B cell (primary cell): ENCODE measurements around the gene PCDHGC4. TPM values are rescaled to one million over a fixed set of nuclear protein-coding genes. Genes with fewer than 3 reads are reported as not detected.

Experiments used
- ATAC-seq: fragments of 200-7000 bp; cut with Tn5 transposase; one replicate; pipeline ENCODE4 v1.10.0; 2021; ENCODE audit warnings: low read depth, mild to moderate bottlenecking, moderate number of reproducible peaks, moderate library complexity
- CTCF ChIA-PET: fragments of 350-600 bp; sonication (Branson Sonifier 250); formaldehyde crosslinking; loops from one replicate; lab custom pipeline; 2021; ENCODE audit warnings: antibody characterized with exemption, inconsistent platforms; lab: Charles Lee
- POLR2A ChIA-PET: fragments of 350-600 bp; sonication (Branson Sonifier 250); formaldehyde crosslinking; loops from one replicate; lab custom pipeline; 2021; ENCODE audit warnings: antibody characterized with exemption; lab: Charles Lee
- DNase-seq: peaks from one replicate; pipeline ENCODE4 v3.0.0; 2013
- H2AFZ ChIP-seq: 2 replicates; pipeline ENCODE4 v1.6.1; 2012; ENCODE audit warnings: mild to moderate bottlenecking, low read depth, low read length; ENCODE audit not compliant: insufficient read depth, poor library complexity, severe bottlenecking
- H3K27ac ChIP-seq, 2 donors: 1 replicate in 1 of 2; 2 replicates in 1 of 2; pipeline ENCODE4 v1.5.1; 2012 to 2013; ENCODE audit warnings: low read length in 2 of 2, mild to moderate bottlenecking in 2 of 2, moderate library complexity in 1 of 2
- H3K27me3 ChIP-seq, 4 experiments: fragments of 200-600 bp in 1 of 4; sonication (generic) in 1 of 4; replicated peaks in 1 of 4; 1 replicate in 2 of 4; 2 replicates in 2 of 4; pipeline versions ENCODE4 v1.6.1 to v1.7.0; 2013 to 2016; ENCODE audit warnings: low read length in 3 of 4, mild to moderate bottlenecking in 2 of 4, mixed read lengths in 1 of 4, moderate library complexity in 1 of 4; ENCODE audit not compliant: insufficient read depth in 4 of 4, control insufficient read depth in 3 of 4; ENCODE audit errors: control extremely low read depth in 1 of 4
- H3K36me3 ChIP-seq, 2 experiments: replicated peaks in 1 of 2; 1 replicate in 1 of 2; 2 replicates in 1 of 2; pipeline versions ENCODE4 v1.6.1 to v1.7.1; 2013; ENCODE audit warnings: low read length in 1 of 2; ENCODE audit not compliant: insufficient read depth in 2 of 2, control insufficient read depth in 1 of 2; ENCODE audit errors: control extremely low read depth in 1 of 2, extremely low read depth in 1 of 2
- H3K4me1 ChIP-seq, 2 donors: fragments of 200-600 bp in 1 of 2; sonication (generic) in 1 of 2; 1 replicate in 1 of 2; 2 replicates in 1 of 2; pipeline versions ENCODE4 v1.5.1 to v1.6.1; 2013 to 2017; ENCODE audit warnings: low read length in 2 of 2; ENCODE audit not compliant: control insufficient read depth in 2 of 2, insufficient read depth in 2 of 2
- H3K4me2 ChIP-seq: replicated peaks from 2 replicates; pipeline ENCODE3; 2012; ENCODE audit warnings: mild to moderate bottlenecking, low read depth, low read length; ENCODE audit not compliant: poor library complexity, severe bottlenecking
- H3K4me3 ChIP-seq, 5 experiments: fragments of 200-600 bp in 1 of 5; sonication (generic) in 1 of 5; 1 replicate in 3 of 5; 2 replicates in 2 of 5; pipeline versions ENCODE4 v1.5.1 to v1.7.0; 2011 to 2016; ENCODE audit warnings: low read length in 4 of 5, mild to moderate bottlenecking in 4 of 5, low read depth in 2 of 5, control low read depth in 1 of 5, moderate library complexity in 1 of 5; ENCODE audit not compliant: insufficient read depth in 1 of 5; ENCODE audit errors: control extremely low read depth in 1 of 5, extremely low read depth in 1 of 5
- H3K79me2 ChIP-seq: fragments of 200-600 bp; sonication (generic); one replicate; pipeline ENCODE4 v1.6.0; 2016; ENCODE audit warnings: low read length; ENCODE audit not compliant: control insufficient read depth, insufficient read depth
- H3K9ac ChIP-seq: fragments of 200-600 bp; sonication (generic); 2 replicates; pipeline ENCODE4 v1.6.1; 2017; ENCODE audit warnings: mild to moderate bottlenecking, low read length, moderate library complexity
- H3K9me3 ChIP-seq, 3 donors: one replicate each; pipeline versions ENCODE4 v1.6.1 to v1.7.1; 2013; ENCODE audit warnings: low read length in 2 of 3; ENCODE audit not compliant: control insufficient read depth in 2 of 3, insufficient read depth in 1 of 3; ENCODE audit errors: control extremely low read depth in 1 of 3
- H4K20me1 ChIP-seq: 2 replicates; pipeline ENCODE4 v1.6.0; 2012; ENCODE audit warnings: mild to moderate bottlenecking, low read length; ENCODE audit not compliant: insufficient read depth, control insufficient read depth, poor library complexity, severe bottlenecking
- H3K27ac Mint-ChIP-seq: one replicate; pipeline ENCODE4 v1.8.0; 2021; ENCODE audit warnings: mixed read lengths
- H3K27me3 Mint-ChIP-seq: one replicate; pipeline ENCODE4 v1.8.0; 2021; ENCODE audit warnings: mixed read lengths
- H3K4me1 Mint-ChIP-seq: one replicate; pipeline ENCODE4 v1.8.0; 2021; ENCODE audit warnings: mixed read lengths
- H3K4me3 Mint-ChIP-seq: one replicate; pipeline ENCODE4 v1.8.0; 2021; ENCODE audit warnings: mixed read lengths
- H3K9me3 Mint-ChIP-seq: one replicate; pipeline ENCODE4 v1.8.0; 2022; ENCODE audit warnings: mixed read lengths; ENCODE audit not compliant: insufficient read depth
- EZH2 ChIP-seq: IDR thresholded peaks from 2 replicates; pipeline ENCODE4 v1.6.1; 2012; ENCODE audit warnings: borderline replicate concordance, low read depth, mild to moderate bottlenecking, moderate library complexity, low read length; ENCODE audit not compliant: insufficient read depth, poor library complexity, severe bottlenecking
- WGBS: methylation state at CpG from one replicate; pipeline ENCODE4 v1.1.5; 2013; ENCODE audit warnings: missing lambda C conversion rate; ENCODE audit not compliant: insufficient coverage; 5-methylcytosine and 5-hydroxymethylcytosine counted together
- intact Hi-C: fragments of 100-400 bp; cut with micrococcal nuclease; formaldehyde crosslinking; loops from one replicate; pipeline ENCODE4 v1.10.0; 2022
- polyA plus RNA-seq: library from polyadenylated mRNA; depleted of rRNA; stranded (reverse); fragments of >200 nt; gene quantifications from 2 replicates; pipeline ENCODE4 v1.2.3, GENCODE V29; 2012
- total RNA-seq, 2 donors: library from RNA; stranded (reverse); fragments of 120-200 nt in 1 of 2; gene quantifications; 1 replicate in 1 of 2; 2 replicates in 1 of 2; pipeline versions ENCODE4 v1.2.3 to v1.2.4, GENCODE V29; 2013 to 2022
- TF ChIP-seq, protein P1 (sequence below): fragments of 200-600 bp; IDR thresholded peaks from one replicate; pipeline ENCODE4 v1.8.0; 2022; ENCODE audit warnings: antibody characterized with exemption, mild to moderate bottlenecking

The PCDHGC4 gene
- total and polyA plus RNA-seq, 2 donors (not counting 1 experiment from before 2014, with no cell fraction given) = 0.09 to 0.42 TPM

DNA sequence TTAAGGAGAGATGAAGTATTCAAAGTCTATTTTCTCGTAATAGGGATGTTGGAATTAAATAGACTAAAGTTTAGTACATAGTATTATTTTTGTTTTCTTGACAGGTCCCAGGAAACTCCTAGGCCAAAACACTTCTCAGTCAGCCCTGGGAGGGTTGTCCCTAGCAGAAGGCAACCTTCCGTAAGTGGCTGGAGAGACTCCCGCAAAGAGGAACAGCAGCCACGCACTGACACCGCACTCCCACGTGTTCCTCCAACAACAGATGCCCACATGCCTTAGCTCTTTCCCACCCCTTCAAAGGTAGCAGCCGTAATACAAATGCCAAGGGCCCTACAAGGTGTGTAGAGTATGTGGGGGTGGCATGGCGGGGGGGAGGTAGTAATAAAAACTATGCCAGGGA, 32.5 kb downstream of the PCDHGC4 start:
- H3K4me1 ChIP-seq = peaks cover 22 to 43% of the 10 kb centered on the region in 2 donors
- ATAC-seq = no peak
- no peak overlapping the region for H3K27ac ChIP-seq
- no peaks in the 10 kb centered on the region for H3K27me3 ChIP-seq
- H3K79me2 ChIP-seq = no peaks in the 10 kb centered on the region
- peaks cover 0 to 4% (median 0%) of the 10 kb centered on the region in 3 donors for H3K9me3 ChIP-seq
- H3K4me3 ChIP-seq = no peak overlapping the region
- ChIA-PET POLR2A (no interaction called here), CTCF (interaction anchor here (12.8 kb wide), 1 partner anchor 7 kb away, joined by 176 read pairs; no protein-coding TSS in a partner anchor)
- no peak overlapping the region for H2AFZ ChIP-seq
- no peak for TF ChIP-seq EZH2
- TF ChIP-seq, protein P1, sequence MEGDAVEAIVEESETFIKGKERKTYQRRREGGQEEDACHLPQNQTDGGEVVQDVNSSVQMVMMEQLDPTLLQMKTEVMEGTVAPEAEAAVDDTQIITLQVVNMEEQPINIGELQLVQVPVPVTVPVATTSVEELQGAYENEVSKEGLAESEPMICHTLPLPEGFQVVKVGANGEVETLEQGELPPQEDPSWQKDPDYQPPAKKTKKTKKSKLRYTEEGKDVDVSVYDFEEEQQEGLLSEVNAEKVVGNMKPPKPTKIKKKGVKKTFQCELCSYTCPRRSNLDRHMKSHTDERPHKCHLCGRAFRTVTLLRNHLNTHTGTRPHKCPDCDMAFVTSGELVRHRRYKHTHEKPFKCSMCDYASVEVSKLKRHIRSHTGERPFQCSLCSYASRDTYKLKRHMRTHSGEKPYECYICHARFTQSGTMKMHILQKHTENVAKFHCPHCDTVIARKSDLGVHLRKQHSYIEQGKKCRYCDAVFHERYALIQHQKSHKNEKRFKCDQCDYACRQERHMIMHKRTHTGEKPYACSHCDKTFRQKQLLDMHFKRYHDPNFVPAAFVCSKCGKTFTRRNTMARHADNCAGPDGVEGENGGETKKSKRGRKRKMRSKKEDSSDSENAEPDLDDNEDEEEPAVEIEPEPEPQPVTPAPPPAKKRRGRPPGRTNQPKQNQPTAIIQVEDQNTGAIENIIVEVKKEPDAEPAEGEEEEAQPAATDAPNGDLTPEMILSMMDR = no peak
- no peak overlapping the region for H3K4me2 ChIP-seq
- H3K4me1 Mint-ChIP-seq = peaks cover 39% of the 10 kb centered on the region
- DNase-seq = no peak
- intact Hi-C loops = no loop called here
- H4K20me1 ChIP-seq = peaks cover 10% of the 10 kb centered on the region
- H3K4me3 Mint-ChIP-seq = no peak overlapping the region
- 100% methylated on average over 1 of the region's 8 CpGs for WGBS
- H3K27ac Mint-ChIP-seq = no peak overlapping the region
- no peaks in the 10 kb centered on the region for H3K27me3 Mint-ChIP-seq
- peaks cover 2 to 74% of the 10 kb centered on the region in 2 experiments for H3K36me3 ChIP-seq
- no peaks in the 10 kb centered on the region for H3K9me3 Mint-ChIP-seq
- H3K9ac ChIP-seq = no peak overlapping the region

DNA sequence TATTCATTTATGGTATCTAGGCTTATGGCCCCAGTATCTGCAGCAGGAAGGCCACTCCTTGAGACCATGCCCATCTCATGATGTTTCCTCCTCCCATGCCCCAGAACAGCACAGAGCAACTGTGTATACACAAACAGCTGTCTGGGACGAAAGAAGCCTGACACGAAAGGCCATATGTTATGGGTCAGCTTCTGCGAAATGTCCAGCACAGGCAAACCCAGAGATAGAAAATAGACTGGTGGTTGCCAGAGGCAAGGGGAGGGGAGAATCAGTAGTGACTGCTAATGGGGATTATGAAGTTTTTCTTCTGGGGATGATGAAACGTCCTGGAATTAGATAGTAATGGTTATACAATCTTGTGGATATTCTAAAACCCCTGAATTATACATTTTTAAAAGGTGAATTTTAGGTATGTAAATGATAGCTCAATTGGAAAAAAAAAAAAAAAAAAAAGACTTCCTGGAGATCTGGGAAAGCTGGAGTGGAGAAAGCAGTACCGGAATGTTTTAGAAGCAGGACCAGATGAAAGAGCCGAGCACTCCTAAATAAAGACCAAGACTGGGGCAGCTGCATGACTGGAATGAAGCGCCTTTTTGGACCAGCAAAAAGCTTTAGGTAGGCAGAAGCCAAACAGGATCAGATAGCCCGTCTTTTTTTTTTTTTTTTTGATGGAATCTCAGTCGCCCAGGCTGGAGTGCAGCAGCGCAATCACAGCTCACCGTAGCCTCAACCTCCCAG, 33.2 kb downstream of the PCDHGC4 start:
- no peak for ATAC-seq
- TF ChIP-seq, protein P1 = no peak
- TF ChIP-seq EZH2 = no peak
- H3K4me2 ChIP-seq = no peak overlapping the region
- no peak overlapping the region for H3K9ac ChIP-seq
- no peak overlapping the region for H2AFZ ChIP-seq
- no peak for DNase-seq
- H3K9me3 Mint-ChIP-seq = no peaks in the 10 kb centered on the region
- H4K20me1 ChIP-seq = peaks cover 10% of the 10 kb centered on the region
- intact Hi-C loops = no loop called here
- POLR2A ChIA-PET = interaction anchor here (0.7 kb wide), 1 partner anchor 34 kb away, joined by 3 read pairs; no protein-coding TSS in a partner anchor
- no peak overlapping the region for H3K4me3 Mint-ChIP-seq
- H3K27ac ChIP-seq = no peak overlapping the region
- no peaks in the 10 kb centered on the region for H3K27me3 Mint-ChIP-seq
- 97% methylated on average over 5 of the region's 11 CpGs for WGBS
- H3K4me1 Mint-ChIP-seq = peaks cover 39% of the 10 kb centered on the region
- H3K79me2 ChIP-seq = no peaks in the 10 kb centered on the region
- H3K27ac Mint-ChIP-seq = no peak overlapping the region
- CTCF ChIA-PET = interaction anchor here (0.7 to 1.5 kb wide), 4 partner anchors 88 to 339 kb away, joined by 3 to 5 read pairs (median 3); partner anchors contain the start of genes PCDHGA11, PCDHGA12 and PCDHGB5
- H3K4me3 ChIP-seq = no peak overlapping the region
- H3K4me1 ChIP-seq = peaks cover 23 to 42% of the 10 kb centered on the region in 2 donors
- no peaks in the 10 kb centered on the region for H3K27me3 ChIP-seq
- peaks cover 2 to 80% of the 10 kb centered on the region in 2 experiments for H3K36me3 ChIP-seq
- no peaks in the 10 kb centered on the region for H3K9me3 ChIP-seq
